ENCODE results near the gene GADL1.

GADL1 gene

DNA sequence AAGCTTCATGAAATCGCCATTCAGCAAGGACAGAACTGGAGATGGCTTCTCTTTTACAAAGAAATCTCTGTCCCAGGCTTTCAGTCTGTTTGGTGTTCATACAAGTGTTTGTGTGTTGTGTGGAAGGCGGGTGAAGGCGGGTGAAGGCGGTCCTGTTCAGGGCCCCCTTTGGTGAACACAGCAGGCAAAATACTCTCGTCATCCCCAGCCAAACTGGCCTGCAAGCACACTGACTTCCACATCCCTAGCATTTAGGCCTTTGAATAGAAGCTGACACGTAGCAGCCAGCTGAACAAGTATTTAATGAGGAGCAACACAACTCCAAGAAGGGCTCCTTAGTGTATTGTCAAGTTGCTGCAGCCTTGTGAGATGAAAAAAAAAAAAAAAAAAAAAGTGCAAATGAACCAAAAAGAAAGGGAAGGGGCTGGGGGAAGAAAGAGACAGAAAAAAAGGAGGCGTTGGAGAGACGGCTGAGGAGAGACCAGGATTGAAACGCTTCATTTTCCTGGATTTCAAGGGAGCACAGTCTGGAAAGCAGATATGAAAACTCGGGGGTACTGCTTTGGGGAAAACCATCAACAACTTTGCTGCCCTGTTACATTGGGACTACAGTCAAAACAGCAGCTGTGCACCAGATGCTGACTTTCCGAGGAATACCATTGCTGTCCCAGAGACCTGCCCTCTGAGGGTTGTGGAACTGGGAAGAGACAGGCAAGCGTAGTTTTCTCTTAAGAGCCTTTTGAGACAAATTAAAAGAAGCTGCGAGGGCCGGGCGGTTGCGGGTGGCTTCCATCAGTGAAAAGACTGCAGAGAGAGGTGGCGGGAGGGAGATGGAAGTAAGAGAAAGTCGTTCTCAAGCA, 213.4 kb downstream of the GADL1 start:
- peak; percentile 71 for DNase-seq (ENCODE audit: extremely low read depth, low read depth)

GRCh38 chr3:30679045-30679444, 215.4 kb downstream of the GADL1 start:
- DNase-seq (ENCODE audit: extremely low read depth, low read depth): no peak

More for the DNA sequence above, 213.4 kb downstream of the GADL1 start:
- TF ChIP-seq, protein P1, sequence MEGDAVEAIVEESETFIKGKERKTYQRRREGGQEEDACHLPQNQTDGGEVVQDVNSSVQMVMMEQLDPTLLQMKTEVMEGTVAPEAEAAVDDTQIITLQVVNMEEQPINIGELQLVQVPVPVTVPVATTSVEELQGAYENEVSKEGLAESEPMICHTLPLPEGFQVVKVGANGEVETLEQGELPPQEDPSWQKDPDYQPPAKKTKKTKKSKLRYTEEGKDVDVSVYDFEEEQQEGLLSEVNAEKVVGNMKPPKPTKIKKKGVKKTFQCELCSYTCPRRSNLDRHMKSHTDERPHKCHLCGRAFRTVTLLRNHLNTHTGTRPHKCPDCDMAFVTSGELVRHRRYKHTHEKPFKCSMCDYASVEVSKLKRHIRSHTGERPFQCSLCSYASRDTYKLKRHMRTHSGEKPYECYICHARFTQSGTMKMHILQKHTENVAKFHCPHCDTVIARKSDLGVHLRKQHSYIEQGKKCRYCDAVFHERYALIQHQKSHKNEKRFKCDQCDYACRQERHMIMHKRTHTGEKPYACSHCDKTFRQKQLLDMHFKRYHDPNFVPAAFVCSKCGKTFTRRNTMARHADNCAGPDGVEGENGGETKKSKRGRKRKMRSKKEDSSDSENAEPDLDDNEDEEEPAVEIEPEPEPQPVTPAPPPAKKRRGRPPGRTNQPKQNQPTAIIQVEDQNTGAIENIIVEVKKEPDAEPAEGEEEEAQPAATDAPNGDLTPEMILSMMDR (IDR thresholded peaks at IDR 0.05; ENCODE audit: low read depth, low read length): no peak

DNA sequence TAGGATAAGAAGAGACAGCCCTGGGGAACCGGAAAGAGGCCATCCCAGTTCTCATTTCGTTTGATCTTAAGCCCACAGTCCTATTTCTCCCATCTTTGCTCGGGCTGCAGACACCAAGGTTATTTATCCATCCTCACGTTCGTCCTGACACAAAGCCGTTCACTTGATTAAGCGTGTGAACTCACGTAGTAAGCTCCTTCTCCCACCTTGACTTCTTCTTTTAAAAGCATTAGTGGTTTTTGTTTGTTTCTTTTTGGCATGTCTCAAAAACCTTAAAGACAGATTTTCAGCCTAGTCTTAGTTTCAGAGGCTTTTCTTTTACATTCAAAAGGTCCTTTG, 217.1 kb downstream of the GADL1 start:
- TF ChIP-seq, protein P1 (IDR thresholded peaks at IDR 0.05; ENCODE audit: low read depth, low read length): no peak

More at GRCh38 chr3:30679045-30679444, 215.4 kb downstream of the GADL1 start:
- TF ChIP-seq, protein P1 (IDR thresholded peaks at IDR 0.05; ENCODE audit: low read depth, low read length): no peak

DNA sequence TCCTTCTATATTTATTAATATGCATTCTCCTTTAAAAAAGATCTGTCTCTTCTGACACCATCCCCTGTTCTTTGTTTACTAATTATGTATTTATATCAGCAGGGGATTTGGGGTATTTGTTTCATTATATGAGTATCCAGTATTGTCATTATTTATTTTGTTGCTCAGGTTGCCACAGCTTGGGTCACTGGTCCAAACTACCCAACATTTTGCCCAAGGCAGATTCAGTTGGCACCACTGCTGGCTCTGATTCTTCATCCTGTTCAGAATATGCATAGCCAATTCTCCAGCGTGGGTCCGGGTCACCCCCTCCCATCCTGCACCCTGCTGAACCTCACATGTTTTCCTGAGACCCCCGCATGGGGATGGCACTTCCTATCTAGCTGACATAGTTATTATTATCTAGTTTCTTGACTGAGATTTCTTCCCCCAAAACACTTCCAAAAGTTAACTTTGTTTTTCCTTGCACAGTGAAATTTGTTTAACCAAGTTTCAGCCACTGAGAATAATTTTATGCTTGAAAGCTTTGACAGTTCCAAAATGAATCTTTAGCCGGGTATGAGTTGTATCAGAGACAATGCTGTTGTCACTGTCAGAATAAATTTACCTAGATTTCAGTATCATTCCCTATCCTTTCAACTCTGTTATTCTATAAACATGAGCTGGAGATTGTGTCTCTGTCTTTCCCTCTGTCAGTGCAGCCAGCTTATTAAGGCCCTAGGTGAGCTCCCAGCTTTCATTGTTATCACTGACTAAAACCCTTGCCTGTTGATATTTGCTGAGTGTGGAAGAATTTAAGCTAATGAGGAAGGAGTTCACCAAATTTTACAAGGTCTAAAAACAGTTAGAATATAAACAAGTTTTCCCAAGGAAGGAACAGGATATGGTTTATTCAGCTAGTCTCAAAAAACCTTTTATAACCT, 217.8 kb downstream of the GADL1 start:
- no peak for DNase-seq (ENCODE audit: extremely low read depth, low read depth)
- TF ChIP-seq, protein P1 (IDR thresholded peaks at IDR 0.05; ENCODE audit: low read depth, low read length): no peak

More for the DNA sequence above, 217.1 kb downstream of the GADL1 start:
- DNase-seq (ENCODE audit: extremely low read depth, low read depth): no peak
